Esophagus (tissue), 2 donors: ENCODE measurements around the gene PDE4B. TPM values are rescaled to one million over a fixed set of nuclear protein-coding genes. Genes with fewer than 3 reads are reported as not detected.

ENCODE experiments used
- H3K27ac ChIP-seq, 2 donors: one replicate each; pipeline ENCODE4 v1.5.1; 2013; ENCODE audit warnings: low read depth in 2 of 2, mild to moderate bottlenecking in 2 of 2, inconsistent platforms in 1 of 2, low read length in 1 of 2, moderate library complexity in 1 of 2
- H3K27me3 ChIP-seq, 2 donors: one replicate each; pipeline ENCODE4 v1.6.1; 2013; ENCODE audit warnings: low read length in 2 of 2, control low read depth in 1 of 2, mild to moderate bottlenecking in 1 of 2; ENCODE audit not compliant: insufficient read depth in 2 of 2, control insufficient read depth in 1 of 2
- H3K36me3 ChIP-seq, 2 donors: one replicate each; pipeline ENCODE4 v1.6.1; 2013; ENCODE audit warnings: low read length in 1 of 2; ENCODE audit not compliant: control insufficient read depth in 2 of 2, insufficient read depth in 2 of 2
- H3K4me1 ChIP-seq, 2 donors: one replicate each; pipeline ENCODE4 v1.6.1; 2013; ENCODE audit warnings: low read length in 1 of 2; ENCODE audit not compliant: control insufficient read depth in 2 of 2, insufficient read depth in 2 of 2
- H3K4me3 ChIP-seq, 2 donors: one replicate each; pipeline ENCODE4 v1.5.1; 2013; ENCODE audit warnings: low read length in 2 of 2, mild to moderate bottlenecking in 2 of 2, low read depth in 1 of 2, moderate library complexity in 1 of 2
- H3K9me3 ChIP-seq, 2 donors: one replicate each; pipeline ENCODE4 v1.6.1; 2013; ENCODE audit warnings: mild to moderate bottlenecking in 2 of 2, low read depth in 1 of 2, low read length in 1 of 2, moderate library complexity in 1 of 2; ENCODE audit not compliant: control insufficient read depth in 2 of 2, insufficient read depth in 1 of 2
- WGBS, 2 donors: extraction: QIAGEN DNeasy Blood & Tissue Kit; methylation state at CpG; one replicate each; pipeline ENCODE4 v1.1.7; 2013; 5-methylcytosine and 5-hydroxymethylcytosine counted together
- polyA plus RNA-seq, 2 donors: library from polyadenylated mRNA; stranded (reverse); fragments of 200-250 nt; gene quantifications; one replicate each; pipeline ENCODE4 v1.2.3, GENCODE V29; 2013
- donor health status: healthy with polysubstance abuse.
- donor health status: Bipolar disorder and iron deficiency.

Gene PDE4B
- polyA plus RNA-seq, 2 donors: 0.51 to 1.4 TPM

DNA sequence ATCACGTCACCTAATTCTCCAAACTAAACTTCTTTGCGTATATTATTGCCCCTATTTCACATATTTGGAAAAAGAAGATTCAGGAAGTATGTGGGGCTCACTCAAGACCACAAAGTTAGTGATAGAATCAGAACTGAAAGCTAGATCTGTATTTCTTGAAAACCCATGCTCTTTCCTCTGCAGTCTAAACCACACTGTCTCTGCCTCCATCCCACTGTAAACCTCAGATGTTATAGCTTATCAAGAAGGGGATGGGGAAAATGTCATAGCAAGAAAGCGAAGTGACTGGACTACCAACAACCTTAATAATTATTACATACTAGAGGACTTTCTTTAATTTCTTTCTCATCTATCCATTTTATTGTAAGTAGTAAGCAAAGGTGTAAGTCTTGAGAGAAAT, 483.5 kb downstream of the PDE4B start:
- Histone ChIP-seq H3K27me3 (no peaks in the 10 kb centered on the region), H3K27ac (no peak overlapping the region), H3K4me1 (peaks cover 0 to 4% of the 10 kb centered on the region in 2 donors), H3K4me3 (no peak overlapping the region), H3K9me3 (no peaks in the 10 kb centered on the region), H3K36me3 (no peaks in the 10 kb centered on the region)
- WGBS, 2 donors: 76 to 91% methylated on average over 3 of the region's 3 CpGs

DNA sequence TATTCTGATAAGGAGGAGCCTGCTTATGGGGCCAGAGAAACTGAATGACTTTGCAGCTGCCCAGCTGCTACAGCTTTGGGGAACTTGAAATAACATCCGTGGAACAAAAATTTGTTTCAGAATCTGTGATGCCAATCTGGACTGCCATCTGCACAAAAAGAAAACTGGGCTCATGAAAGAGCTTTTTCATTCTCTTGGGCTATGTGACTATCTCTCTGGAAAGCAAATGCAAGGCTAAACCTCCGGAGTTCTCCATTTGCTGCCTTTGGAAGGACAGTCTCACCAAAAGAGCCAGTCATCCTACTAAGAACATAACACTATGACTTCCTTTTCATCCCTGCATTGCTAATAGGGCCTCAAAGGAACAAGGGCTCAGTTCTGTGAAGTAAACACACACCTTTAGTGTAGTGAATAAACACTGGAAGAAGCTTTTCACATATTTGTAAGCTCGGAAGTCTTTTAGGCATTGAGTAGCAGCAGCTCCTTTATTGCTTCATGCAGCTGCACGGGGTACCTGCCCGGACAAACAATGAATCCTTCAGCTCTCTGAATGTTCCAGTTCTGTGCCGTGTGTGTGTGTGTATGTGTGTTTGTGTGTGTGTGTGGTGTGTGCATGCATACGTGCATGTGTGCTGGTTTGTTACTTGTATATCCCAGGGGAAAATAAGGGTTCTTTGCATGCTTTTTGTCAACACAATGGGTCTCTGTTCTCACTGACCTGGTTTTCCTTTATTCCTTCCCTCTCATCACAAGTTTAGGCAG, 485.7 kb downstream of the PDE4B start:
- peaks cover 0 to 3% of the 10 kb centered on the region in 2 donors for H3K4me1 ChIP-seq
- 40 to 48% methylated on average over 7 of the region's 7 CpGs for WGBS, 2 donors
- no peaks in the 10 kb centered on the region for H3K36me3 ChIP-seq
- H3K27me3 ChIP-seq: no peaks in the 10 kb centered on the region
- no peak overlapping the region for H3K27ac ChIP-seq
- H3K9me3 ChIP-seq: no peaks in the 10 kb centered on the region
- H3K4me3 ChIP-seq: no peak overlapping the region

DNA sequence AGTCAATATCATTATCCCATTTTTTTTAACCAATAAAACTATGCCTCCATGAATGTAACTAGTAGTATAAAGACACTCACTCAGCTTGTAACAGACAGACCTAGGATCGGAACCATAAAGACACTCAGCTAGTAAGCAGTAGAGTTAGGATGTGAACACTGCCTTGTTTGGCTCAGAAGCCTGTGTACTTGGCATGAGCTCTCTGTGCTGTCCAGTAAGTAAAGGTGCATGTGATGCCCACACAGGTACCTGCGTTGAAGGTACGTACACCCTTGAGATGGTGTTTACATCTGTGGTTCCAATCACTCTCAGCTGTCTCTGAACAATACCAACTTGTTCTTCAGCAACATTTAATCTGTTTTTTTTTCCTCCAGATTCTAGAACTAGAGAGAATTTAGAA, 489.1 kb downstream of the PDE4B start:
- no peaks in the 10 kb centered on the region for H3K9me3 ChIP-seq
- H3K27ac ChIP-seq: no peak overlapping the region
- peaks cover 0 to 3% of the 10 kb centered on the region in 2 donors for H3K4me1 ChIP-seq
- H3K4me3 ChIP-seq: no peak overlapping the region
- H3K36me3 ChIP-seq: no peaks in the 10 kb centered on the region
- WGBS, 2 donors: 96 to 97% methylated on average over 3 of the region's 3 CpGs
- H3K27me3 ChIP-seq: no peaks in the 10 kb centered on the region

DNA sequence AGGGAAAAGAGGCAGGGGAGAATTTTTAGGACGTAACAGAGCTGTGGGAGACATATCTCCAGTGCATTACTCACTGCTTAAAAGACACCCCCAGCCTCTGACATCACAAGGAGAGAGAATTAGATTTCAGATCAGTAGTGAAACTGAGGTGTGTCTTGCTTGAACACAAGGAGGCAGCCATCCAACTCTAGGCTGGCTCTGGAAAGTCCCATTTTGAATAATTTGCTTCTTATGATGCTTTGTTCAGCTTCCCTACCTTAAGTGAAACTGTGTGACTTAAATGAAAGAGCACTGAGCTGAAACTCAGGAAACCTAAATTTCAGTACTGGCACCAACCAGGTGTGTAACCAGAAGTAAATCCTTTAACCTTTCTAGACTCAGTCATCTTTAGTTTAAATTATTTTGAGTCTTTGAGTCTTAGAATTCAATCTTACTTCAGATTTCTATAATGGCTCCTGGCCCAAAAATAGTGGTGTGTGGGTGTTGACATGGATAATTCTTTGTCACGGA, 489.7 kb downstream of the PDE4B start:
- Histone ChIP-seq H3K27ac (no peak overlapping the region), H3K27me3 (no peaks in the 10 kb centered on the region), H3K9me3 (no peaks in the 10 kb centered on the region), H3K4me3 (no peak overlapping the region), H3K36me3 (no peaks in the 10 kb centered on the region), H3K4me1 (peaks cover 0 to 3% of the 10 kb centered on the region in 2 donors)
- 24 to 44% methylated on average over 2 of the region's 2 CpGs for WGBS, 2 donors

DNA sequence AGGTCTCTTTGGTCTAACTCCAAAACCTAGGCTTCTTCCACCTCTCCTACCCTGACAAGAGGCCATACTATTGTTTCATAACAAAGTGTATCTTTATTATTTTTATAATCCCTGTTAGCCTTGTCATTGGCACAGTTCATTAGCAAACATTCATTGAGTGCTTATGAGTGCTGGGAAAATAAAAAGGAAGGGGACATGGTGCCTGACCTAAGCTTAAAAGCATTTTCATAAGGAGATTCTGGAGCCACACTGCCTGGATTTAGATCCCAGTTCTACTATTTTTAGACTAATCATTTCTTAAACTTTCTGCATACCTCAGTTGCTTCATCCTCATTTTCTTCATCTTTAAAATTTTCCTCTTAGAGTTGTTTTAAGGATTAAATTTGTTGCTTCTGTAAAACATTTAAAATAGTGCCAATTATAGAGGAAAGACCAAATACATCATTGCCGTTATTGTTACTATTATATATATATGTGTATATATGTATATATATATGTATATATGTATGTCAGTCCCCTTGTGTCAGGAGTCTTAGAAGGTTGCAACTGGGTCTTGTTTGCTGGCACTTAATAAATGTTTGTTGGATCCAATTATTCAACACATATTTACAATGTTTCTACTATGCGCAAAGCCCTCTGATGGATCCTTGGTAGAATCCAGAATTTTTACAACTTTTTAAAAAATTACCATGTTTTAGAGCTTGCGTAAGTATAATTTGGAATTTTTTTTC, 490.4 kb downstream of the PDE4B start:
- WGBS, 2 donors: 90% methylated on average over 3 of the region's 3 CpGs
- H3K4me3 ChIP-seq: no peak overlapping the region
- no peaks in the 10 kb centered on the region for H3K9me3 ChIP-seq
- no peaks in the 10 kb centered on the region for H3K27me3 ChIP-seq
- no peaks in the 10 kb centered on the region for H3K36me3 ChIP-seq
- no peak overlapping the region for H3K27ac ChIP-seq
- peaks cover 0 to 3% of the 10 kb centered on the region in 2 donors for H3K4me1 ChIP-seq

DNA sequence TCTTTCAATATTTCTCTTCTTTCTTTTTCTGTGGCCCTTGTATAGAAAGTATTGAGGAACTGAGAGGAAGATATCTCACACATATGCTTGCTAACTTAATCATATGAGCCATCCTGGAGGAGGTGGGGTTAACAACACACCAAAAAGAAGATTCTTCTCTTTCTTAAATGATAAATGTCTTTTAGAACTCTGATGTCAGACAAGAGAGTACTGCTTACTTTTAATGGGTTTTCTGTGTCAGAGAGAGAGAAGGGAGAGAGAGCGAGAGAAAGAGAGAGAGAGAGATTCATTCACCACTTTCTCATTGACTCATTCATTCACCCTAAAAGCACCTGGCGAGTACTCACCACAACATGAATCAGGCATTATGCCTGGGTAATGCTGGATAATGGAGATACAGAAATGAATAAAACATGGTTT, 490.9 kb downstream of the PDE4B start:
- WGBS, 2 donors: 56 to 60% methylated on average over 2 of the region's 2 CpGs
- Histone ChIP-seq H3K4me3 (no peak overlapping the region), H3K9me3 (no peaks in the 10 kb centered on the region), H3K27me3 (no peaks in the 10 kb centered on the region), H3K4me1 (peaks cover 0 to 3% of the 10 kb centered on the region in 2 donors), H3K27ac (no peak overlapping the region), H3K36me3 (no peaks in the 10 kb centered on the region)

DNA sequence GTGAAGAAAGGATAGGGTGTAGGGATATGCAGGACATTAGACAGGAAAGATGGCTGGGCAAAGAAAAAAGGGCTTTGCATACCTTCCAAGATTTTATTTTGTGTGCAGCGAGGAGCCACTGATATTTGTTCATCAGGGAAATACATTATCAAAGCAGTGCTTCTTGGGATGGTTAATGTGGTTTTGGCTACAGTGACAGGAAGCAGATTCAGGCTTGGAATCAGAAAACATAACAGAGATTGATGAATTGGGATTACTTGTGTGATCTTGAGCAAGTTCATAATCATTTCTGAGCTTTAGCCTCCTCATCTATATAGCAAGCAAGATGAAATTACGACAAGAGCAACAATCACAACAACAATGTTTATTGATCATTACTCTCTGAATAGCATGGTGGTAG, 492.1 kb downstream of the PDE4B start:
- Histone ChIP-seq H3K9me3 (no peaks in the 10 kb centered on the region), H3K4me3 (no peak overlapping the region), H3K4me1 (peaks cover 0 to 3% of the 10 kb centered on the region in 2 donors), H3K27ac (no peak overlapping the region), H3K27me3 (no peaks in the 10 kb centered on the region), H3K36me3 (no peaks in the 10 kb centered on the region)
- WGBS, 2 donors: 65 to 70% methylated on average over 2 of the region's 2 CpGs

DNA sequence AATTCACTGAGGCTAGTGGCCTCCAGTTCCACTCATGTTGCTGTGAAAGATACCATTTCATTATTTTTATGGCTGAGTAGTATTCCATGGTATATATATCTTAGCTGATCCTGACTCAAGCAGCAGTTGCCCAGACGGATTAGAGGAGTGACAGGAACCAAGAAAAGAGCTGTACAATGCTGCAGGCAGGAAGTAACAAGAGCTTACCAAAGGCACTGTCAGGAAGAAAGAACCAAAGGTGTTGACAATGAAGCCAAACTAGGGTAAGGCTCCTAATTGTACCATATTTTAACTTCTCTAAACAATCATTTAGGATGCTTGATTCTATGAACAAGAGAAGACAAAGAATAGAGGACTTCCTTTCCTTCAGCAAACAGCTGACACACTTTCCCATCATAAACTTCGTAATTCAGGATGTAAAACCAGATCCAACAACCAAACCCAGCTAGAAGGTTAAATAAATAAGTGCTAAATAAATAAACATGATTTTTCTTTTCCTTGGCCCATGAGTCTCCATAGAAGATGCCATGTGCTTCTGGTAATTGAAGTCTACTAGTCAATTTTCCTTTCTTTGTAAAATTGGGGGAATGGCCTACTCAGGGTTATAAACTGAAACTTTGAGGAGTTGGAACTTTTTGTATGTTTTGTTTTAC, 493.0 kb downstream of the PDE4B start:
- Histone ChIP-seq H3K4me3 (no peak overlapping the region), H3K36me3 (no peaks in the 10 kb centered on the region), H3K4me1 (peaks cover 0 to 3% of the 10 kb centered on the region in 2 donors), H3K9me3 (no peaks in the 10 kb centered on the region), H3K27me3 (no peaks in the 10 kb centered on the region), H3K27ac (no peak overlapping the region)
- WGBS, 2 donors: 41 to 51% methylated on average over 2 of the region's 2 CpGs

DNA sequence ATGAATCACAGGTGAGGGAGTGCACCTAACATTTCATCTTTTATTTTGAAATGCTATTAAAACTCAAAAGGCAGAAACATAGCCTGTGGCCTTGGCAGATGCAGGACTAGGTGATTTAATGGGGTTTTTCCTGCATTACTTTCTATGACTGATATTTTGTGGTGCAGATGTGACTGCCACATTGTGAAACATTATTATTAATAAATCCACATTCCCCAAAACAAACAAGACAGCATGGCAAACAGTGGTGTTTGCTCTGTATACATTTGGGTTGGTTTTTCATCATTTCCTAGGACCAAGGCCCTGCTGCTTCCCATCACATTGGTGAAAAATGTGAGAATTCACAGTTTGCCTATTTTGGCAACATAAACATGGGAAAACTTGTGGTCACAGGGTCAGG, 493.6 kb downstream of the PDE4B start:
- H3K9me3 ChIP-seq: no peaks in the 10 kb centered on the region
- no peaks in the 10 kb centered on the region for H3K36me3 ChIP-seq
- peaks cover 0 to 3% of the 10 kb centered on the region in 2 donors for H3K4me1 ChIP-seq
- no peak overlapping the region for H3K27ac ChIP-seq
- H3K4me3 ChIP-seq: no peak overlapping the region
- no peaks in the 10 kb centered on the region for H3K27me3 ChIP-seq
